Measurements from ENCODE around the gene AKR1A1. TPM values are rescaled to one million over a fixed set of nuclear protein-coding genes. Genes with fewer than 3 reads are reported as not detected.

The AKR1A1 gene
- total RNA-seq, 3 donors from 2014 or later, result 118 to 206 (median 190) TPM

GRCh38 chr1:45554198-45554597 lies 3.6 kb downstream of the AKR1A1 start:
- H3K9me3 ChIP-seq, result no peaks in the 10 kb centered on the region
- ATAC-seq (no peak), DNase-seq (no peak)
- H3K36me3 ChIP-seq (ENCODE audit: low read depth), result no peaks in the 10 kb centered on the region
- intact Hi-C loops (cut with DNase I, micrococcal nuclease), result no loop called here
- TF ChIP-seq CTCF (IDR thresholded peaks at IDR 0.05), result no peak
- H3K4me3 ChIP-seq, result no peak overlapping the region
- peaks cover 15% of the 10 kb centered on the region for H3K4me1 ChIP-seq (ENCODE audit: low read depth)

GRCh38 chr1:45557422-45557944 lies 6.9 kb downstream of the AKR1A1 start:
- H3K4me1 ChIP-seq (ENCODE audit: low read depth), result peaks cover 9% of the 10 kb centered on the region
- ATAC-seq (peak; percentile 42), DNase-seq (no peak)
- H3K4me3 ChIP-seq, result no peak overlapping the region
- H3K9me3 ChIP-seq, result no peaks in the 10 kb centered on the region
- no peaks in the 10 kb centered on the region for H3K36me3 ChIP-seq (ENCODE audit: low read depth)
- intact Hi-C loops (cut with DNase I, micrococcal nuclease), result no loop called here
- TF ChIP-seq CTCF (IDR thresholded peaks at IDR 0.05), result no peak

- intact Hi-C loops (cut with DNase I, micrococcal nuclease), result no loop called here
- no peaks in the 10 kb centered on the region for H3K9me3 ChIP-seq
- no peak for ATAC-seq
- peaks cover 4% of the 10 kb centered on the region for H3K4me1 ChIP-seq (ENCODE audit: low read depth)
- TF ChIP-seq CTCF (IDR thresholded peaks at IDR 0.05), result no peak
- H3K36me3 ChIP-seq (ENCODE audit: low read depth), result peaks cover 4% of the 10 kb centered on the region
- DNase-seq, result no peak
- no peak overlapping the region for H3K4me3 ChIP-seq
These were observed 13.2 kb downstream of the AKR1A1 start for GRCh38 chr1:45563843-45564242.

GRCh38 chr1:45566722-45567121 lies 16.1 kb downstream of the AKR1A1 start:
- H3K4me3 ChIP-seq, result no peak overlapping the region
- TF ChIP-seq CTCF (IDR thresholded peaks at IDR 0.05), result no peak
- peaks cover 4% of the 10 kb centered on the region for H3K36me3 ChIP-seq (ENCODE audit: low read depth)
- DNase-seq (peak in 1 of 3 donors; percentile 47), ATAC-seq (no peak)
- no peaks in the 10 kb centered on the region for H3K9me3 ChIP-seq
- intact Hi-C loops (cut with DNase I, micrococcal nuclease), result no loop called here
- peaks cover 3% of the 10 kb centered on the region for H3K4me1 ChIP-seq (ENCODE audit: low read depth)

- Histone ChIP-seq H3K36me3 (ENCODE audit: low read depth) (peaks cover 4% of the 10 kb centered on the region), H3K4me3 (no peak overlapping the region), H3K4me1 (ENCODE audit: low read depth) (no peaks in the 10 kb centered on the region), H3K9me3 (no peaks in the 10 kb centered on the region)
- no peak for TF ChIP-seq CTCF (IDR thresholded peaks at IDR 0.05)
- no peak for DNase-seq
- ATAC-seq, result no peak
- intact Hi-C loops (cut with DNase I, micrococcal nuclease), result no loop called here
These were observed 17.3 kb downstream of the AKR1A1 start for GRCh38 chr1:45567911-45568310.

GRCh38 chr1:45568421-45568820 lies 17.8 kb downstream of the AKR1A1 start:
- intact Hi-C loops (cut with DNase I, micrococcal nuclease), result no loop called here
- peaks cover 4% of the 10 kb centered on the region for H3K36me3 ChIP-seq (ENCODE audit: low read depth)
- no peak overlapping the region for H3K4me3 ChIP-seq
- DNase-seq, result no peak
- no peak for TF ChIP-seq CTCF (IDR thresholded peaks at IDR 0.05)
- no peaks in the 10 kb centered on the region for H3K9me3 ChIP-seq
- H3K4me1 ChIP-seq (ENCODE audit: low read depth), result no peaks in the 10 kb centered on the region
- ATAC-seq, result no peak
